ENCODE data around the gene CCDC136. TPM values are rescaled to one million over a fixed set of nuclear protein-coding genes. Genes with fewer than 3 reads are reported as not detected.

Gene CCDC136
- total RNA-seq, 1 experiment from 2014 or later: 31.1 TPM

DNA sequence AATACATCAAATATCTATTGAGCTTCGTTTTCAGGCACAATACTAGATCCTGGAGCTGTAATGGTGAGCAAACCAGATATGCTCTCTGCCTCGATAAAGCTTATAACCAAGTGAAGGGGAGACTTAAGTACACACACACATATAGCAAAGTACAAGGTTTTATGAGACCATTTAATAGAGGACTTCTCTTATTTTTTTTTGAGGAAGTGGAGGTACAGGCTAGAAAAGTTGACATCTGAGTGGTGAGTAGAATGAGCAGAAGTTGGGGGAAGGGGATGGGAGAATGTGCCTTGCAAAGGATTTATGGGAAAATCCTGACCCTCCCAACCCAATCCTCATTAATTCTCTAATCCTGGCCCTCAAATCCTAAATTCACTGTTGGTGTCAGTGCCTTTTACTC lies 7.7 kb downstream of the CCDC136 start:
- peaks cover 23 to 28% of the 10 kb centered on the region in 2 experiments for H3K4me1 Mint-ChIP-seq
- H2BK5ac ChIP-seq (ENCODE audit: insufficient read length, low read length): no peak overlapping the region
- H3K14ac ChIP-seq (ENCODE audit: insufficient read depth, low read length): no peak overlapping the region
- no peak overlapping the region for H3K4me2 ChIP-seq (ENCODE audit: insufficient read depth, insufficient read length, low read length)
- H4K91ac ChIP-seq (ENCODE audit: insufficient read length, low read depth, low read length): no peak overlapping the region
- no peak overlapping the region for H3K4ac ChIP-seq (ENCODE audit: low read depth, low read length)
- no peaks in the 10 kb centered on the region for H3K9me3 ChIP-seq (ENCODE audit: control insufficient read depth, low read depth, low read length)
- H3K4me3 Mint-ChIP-seq: no peak overlapping the region
- H3K27me3 Mint-ChIP-seq (ENCODE audit: low read depth): no peaks in the 10 kb centered on the region
- no peak overlapping the region for H3T11ph ChIP-seq (ENCODE audit: low read length)
- H4K5ac ChIP-seq (ENCODE audit: insufficient read length, low read depth, low read length): no peak overlapping the region
- no peak overlapping the region for H2AK5ac ChIP-seq (ENCODE audit: insufficient read length, low read length)
- no peak overlapping the region for H3K9ac ChIP-seq (ENCODE audit: extremely low read depth, insufficient read length, low read length)
- H2BK15ac ChIP-seq (ENCODE audit: low read depth, low read length): no peak overlapping the region
- no peak overlapping the region for H3K56ac ChIP-seq (ENCODE audit: insufficient read length, low read depth, low read length)
- TF ChIP-seq, protein P1, sequence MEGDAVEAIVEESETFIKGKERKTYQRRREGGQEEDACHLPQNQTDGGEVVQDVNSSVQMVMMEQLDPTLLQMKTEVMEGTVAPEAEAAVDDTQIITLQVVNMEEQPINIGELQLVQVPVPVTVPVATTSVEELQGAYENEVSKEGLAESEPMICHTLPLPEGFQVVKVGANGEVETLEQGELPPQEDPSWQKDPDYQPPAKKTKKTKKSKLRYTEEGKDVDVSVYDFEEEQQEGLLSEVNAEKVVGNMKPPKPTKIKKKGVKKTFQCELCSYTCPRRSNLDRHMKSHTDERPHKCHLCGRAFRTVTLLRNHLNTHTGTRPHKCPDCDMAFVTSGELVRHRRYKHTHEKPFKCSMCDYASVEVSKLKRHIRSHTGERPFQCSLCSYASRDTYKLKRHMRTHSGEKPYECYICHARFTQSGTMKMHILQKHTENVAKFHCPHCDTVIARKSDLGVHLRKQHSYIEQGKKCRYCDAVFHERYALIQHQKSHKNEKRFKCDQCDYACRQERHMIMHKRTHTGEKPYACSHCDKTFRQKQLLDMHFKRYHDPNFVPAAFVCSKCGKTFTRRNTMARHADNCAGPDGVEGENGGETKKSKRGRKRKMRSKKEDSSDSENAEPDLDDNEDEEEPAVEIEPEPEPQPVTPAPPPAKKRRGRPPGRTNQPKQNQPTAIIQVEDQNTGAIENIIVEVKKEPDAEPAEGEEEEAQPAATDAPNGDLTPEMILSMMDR (conservative IDR thresholded peaks at IDR 0.05): no peak
- no peaks in the 10 kb centered on the region for H3K79me1 ChIP-seq (ENCODE audit: insufficient read depth, low read depth, low read length, poor library complexity, severe bottlenecking)
- H3K9me3 Mint-ChIP-seq: no peaks in the 10 kb centered on the region; a peak in 1 of 5 replicates
- H2BK20ac ChIP-seq (ENCODE audit: low read depth, low read length, poor library complexity, severe bottlenecking): no peak overlapping the region
- no peak overlapping the region for H2AFZ ChIP-seq (ENCODE audit: low read length)
- no peaks in the 10 kb centered on the region for H3K79me2 ChIP-seq (ENCODE audit: insufficient read depth, low read length)
- H4K8ac ChIP-seq (replicated peaks; ENCODE audit: insufficient read length, low read depth, low read length): no peak overlapping the region
- no peak overlapping the region for H3K27ac Mint-ChIP-seq
- no peak overlapping the region for H2BK120ac ChIP-seq (ENCODE audit: low read depth, low read length, poor library complexity, severe bottlenecking)
- H4K20me1 ChIP-seq (ENCODE audit: control insufficient read depth, insufficient read depth, insufficient read length): no peaks in the 10 kb centered on the region
- no peaks in the 10 kb centered on the region; the same call in 1 of the 2 replicates for H3K4me1 ChIP-seq (ENCODE audit: insufficient read depth, low read length)
- no peak overlapping the region for H3K27ac ChIP-seq (ENCODE audit: insufficient read length, low read depth, low read length)
- no peak overlapping the region for H3K23ac ChIP-seq (ENCODE audit: insufficient read length, low read depth, low read length)
- no peak overlapping the region for H3K18ac ChIP-seq (ENCODE audit: insufficient read length, low read depth, low read length)
- no peak overlapping the region for H2BK12ac ChIP-seq (ENCODE audit: insufficient read length, low read depth, low read length)
- DNase-seq: no peak
- H3K27me3 ChIP-seq (ENCODE audit: insufficient read depth, low read length): no peaks in the 10 kb centered on the region
- no peaks in the 10 kb centered on the region for H3K23me2 ChIP-seq (ENCODE audit: insufficient read length, low read depth, low read length, poor library complexity, severe bottlenecking)
- H3K36me3 Mint-ChIP-seq (ENCODE audit: insufficient read depth in 1 of 3, low read depth in 3 of 3): peaks cover 27 to 55% (median 53%) of the 10 kb centered on the region in 3 experiments
- WGBS (ENCODE audit: extremely low coverage, insufficient read length, low lambda C conversion rate): no CpG with 5 or more reads among the region's 2 CpGs
